Activated CD8-positive, alpha-beta T cell treated with anti-CD3 and anti-CD28 coated beads, Interleukin-2, amount 10 ng/mL, durations not matched to agents 7 days and 5 days (primary cell): ENCODE results near the gene LRMDA. TPM values are rescaled to one million over a fixed set of nuclear protein-coding genes. Genes with fewer than 3 reads are reported as not detected.

ENCODE experiments used
- ATAC-seq: fragments of 150-1000 bp; cut with Tn5 transposase; one replicate; pipeline ENCODE4 v1.10.0; 2021; ENCODE audit warnings: moderate library complexity
- CTCF ChIA-PET: fragments of 350-600 bp; sonication (Branson Sonifier 250); formaldehyde crosslinking; loops from one replicate; lab custom pipeline; 2021; ENCODE audit warnings: antibody characterized with exemption; lab: Charles Lee
- POLR2A ChIA-PET: fragments of 350-600 bp; sonication (Branson Sonifier 250); formaldehyde crosslinking; loops from one replicate; lab custom pipeline; 2021; ENCODE audit warnings: antibody characterized with exemption; lab: Charles Lee
- DNase-seq: peaks from one replicate; pipeline ENCODE4 v3.0.0-alpha.2; 2020
- H3K27ac Mint-ChIP-seq: one replicate; pipeline ENCODE4 v1.8.0; 2021; ENCODE audit warnings: mild to moderate bottlenecking, mixed read lengths
- H3K27me3 Mint-ChIP-seq: one replicate; pipeline ENCODE4 v1.8.0; 2021; ENCODE audit warnings: low read depth, mixed read lengths
- H3K36me3 Mint-ChIP-seq: one replicate; pipeline ENCODE4 v1.8.0; 2021; ENCODE audit warnings: low read depth, mixed read lengths
- H3K4me1 Mint-ChIP-seq: one replicate; pipeline ENCODE4 v1.8.0; 2021; ENCODE audit warnings: low read depth, mixed read lengths
- H3K4me3 Mint-ChIP-seq: one replicate; pipeline ENCODE4 v1.8.0; 2021; ENCODE audit warnings: mild to moderate bottlenecking, mixed read lengths
- H3K9me3 Mint-ChIP-seq: one replicate; pipeline ENCODE4 v1.8.0; 2022; ENCODE audit warnings: mixed read lengths; ENCODE audit not compliant: insufficient read depth
- total RNA-seq, 2 experiments: library from RNA; stranded (reverse); gene quantifications; one replicate each; pipeline ENCODE4 v1.2.3, GENCODE V29; 2021

The LRMDA gene
- total RNA-seq, 2 experiments from 2014 or later = not detected

GRCh38 chr10:75878586-75878985 lies 447.2 kb downstream of the LRMDA start:
- H3K4me1 Mint-ChIP-seq = no peaks in the 10 kb centered on the region
- no peaks in the 10 kb centered on the region for H3K36me3 Mint-ChIP-seq
- DNase-seq (no peak), ATAC-seq (no peak)
- ChIA-PET POLR2A (no interaction called here), CTCF (no interaction called here)
- no peak overlapping the region for H3K4me3 Mint-ChIP-seq
- H3K27me3 Mint-ChIP-seq = no peaks in the 10 kb centered on the region
- H3K27ac Mint-ChIP-seq = no peak overlapping the region
- no peaks in the 10 kb centered on the region for H3K9me3 Mint-ChIP-seq

GRCh38 chr10:75880031-75880775 lies 448.8 kb downstream of the LRMDA start:
- H3K9me3 Mint-ChIP-seq = no peaks in the 10 kb centered on the region
- CTCF ChIA-PET = no interaction called here
- H3K4me3 Mint-ChIP-seq = no peak overlapping the region
- no peak for ATAC-seq
- no peak for DNase-seq
- no peaks in the 10 kb centered on the region for H3K36me3 Mint-ChIP-seq
- no peaks in the 10 kb centered on the region for H3K4me1 Mint-ChIP-seq
- H3K27me3 Mint-ChIP-seq = no peaks in the 10 kb centered on the region
- POLR2A ChIA-PET = no interaction called here
- no peak overlapping the region for H3K27ac Mint-ChIP-seq

GRCh38 chr10:75883081-75884072 lies 452.0 kb downstream of the LRMDA start:
- Mint-ChIP-seq H3K27ac (no peak overlapping the region), H3K9me3 (no peaks in the 10 kb centered on the region), H3K4me3 (no peak overlapping the region), H3K27me3 (no peaks in the 10 kb centered on the region), H3K4me1 (no peaks in the 10 kb centered on the region), H3K36me3 (no peaks in the 10 kb centered on the region)
- POLR2A ChIA-PET = no interaction called here
- ATAC-seq (no peak), DNase-seq (no peak)
- CTCF ChIA-PET = no interaction called here

GRCh38 chr10:75884808-75885207 lies 453.4 kb downstream of the LRMDA start:
- ATAC-seq = no peak
- Mint-ChIP-seq H3K4me1 (no peaks in the 10 kb centered on the region), H3K4me3 (no peak overlapping the region), H3K9me3 (no peaks in the 10 kb centered on the region), H3K27me3 (no peaks in the 10 kb centered on the region), H3K36me3 (no peaks in the 10 kb centered on the region), H3K27ac (no peak overlapping the region)
- POLR2A ChIA-PET = no interaction called here
- no peak for DNase-seq
- CTCF ChIA-PET = no interaction called here

GRCh38 chr10:75887369-75887768 lies 455.9 kb downstream of the LRMDA start:
- no peak for DNase-seq
- CTCF ChIA-PET = no interaction called here
- Mint-ChIP-seq H3K9me3 (no peaks in the 10 kb centered on the region), H3K4me3 (no peak overlapping the region), H3K4me1 (no peaks in the 10 kb centered on the region), H3K36me3 (no peaks in the 10 kb centered on the region), H3K27ac (no peak overlapping the region), H3K27me3 (no peaks in the 10 kb centered on the region)
- POLR2A ChIA-PET = interaction anchor here (0.5 kb wide), 1 partner anchor 416 kb away, joined by 6 read pairs; no protein-coding TSS in a partner anchor
- ATAC-seq = no peak

- Mint-ChIP-seq H3K4me3 (no peak overlapping the region), H3K27me3 (no peaks in the 10 kb centered on the region), H3K4me1 (no peaks in the 10 kb centered on the region), H3K36me3 (no peaks in the 10 kb centered on the region), H3K9me3 (no peaks in the 10 kb centered on the region), H3K27ac (no peak overlapping the region)
- ChIA-PET POLR2A (interaction anchor here (0.5 kb wide), 1 partner anchor 415 kb away, joined by 6 read pairs; no protein-coding TSS in a partner anchor), CTCF (no interaction called here)
- ATAC-seq (no peak), DNase-seq (no peak)
These were observed 456.7 kb downstream of the LRMDA start for GRCh38 chr10:75887992-75888680.

- POLR2A ChIA-PET = no interaction called here
- Mint-ChIP-seq H3K4me3 (no peak overlapping the region), H3K4me1 (no peaks in the 10 kb centered on the region), H3K9me3 (no peaks in the 10 kb centered on the region), H3K36me3 (no peaks in the 10 kb centered on the region), H3K27ac (no peak overlapping the region), H3K27me3 (no peaks in the 10 kb centered on the region)
- ATAC-seq (no peak), DNase-seq (no peak)
- CTCF ChIA-PET = no interaction called here
These were observed 457.6 kb downstream of the LRMDA start for GRCh38 chr10:75889051-75889450.

- ChIA-PET CTCF (no interaction called here), POLR2A (no interaction called here)
- Mint-ChIP-seq H3K9me3 (no peaks in the 10 kb centered on the region), H3K4me1 (no peaks in the 10 kb centered on the region), H3K27ac (no peak overlapping the region), H3K36me3 (no peaks in the 10 kb centered on the region), H3K4me3 (no peak overlapping the region), H3K27me3 (no peaks in the 10 kb centered on the region)
- ATAC-seq = no peak
- DNase-seq = no peak
These were observed 463.3 kb downstream of the LRMDA start for GRCh38 chr10:75894761-75895160.

- Mint-ChIP-seq H3K4me3 (no peak overlapping the region), H3K27ac (no peak overlapping the region), H3K4me1 (no peaks in the 10 kb centered on the region), H3K9me3 (no peaks in the 10 kb centered on the region), H3K27me3 (no peaks in the 10 kb centered on the region), H3K36me3 (no peaks in the 10 kb centered on the region)
- DNase-seq (no peak), ATAC-seq (no peak)
- POLR2A ChIA-PET = no interaction called here
- CTCF ChIA-PET = no interaction called here
These were observed 463.8 kb downstream of the LRMDA start for GRCh38 chr10:75895259-75895658.

GRCh38 chr10:75899816-75900390 lies 468.5 kb downstream of the LRMDA start:
- Mint-ChIP-seq H3K36me3 (no peaks in the 10 kb centered on the region), H3K27me3 (peaks cover 10% of the 10 kb centered on the region), H3K4me3 (no peak overlapping the region), H3K9me3 (no peaks in the 10 kb centered on the region), H3K4me1 (no peaks in the 10 kb centered on the region), H3K27ac (no peak overlapping the region)
- ATAC-seq (no peak), DNase-seq (no peak)
- CTCF ChIA-PET = no interaction called here
- POLR2A ChIA-PET = no interaction called here

GRCh38 chr10:75902816-75903215 lies 471.4 kb downstream of the LRMDA start:
- DNase-seq (no peak), ATAC-seq (no peak)
- H3K9me3 Mint-ChIP-seq = no peaks in the 10 kb centered on the region
- H3K4me3 Mint-ChIP-seq = no peak overlapping the region
- POLR2A ChIA-PET = no interaction called here
- H3K27ac Mint-ChIP-seq = no peak overlapping the region
- CTCF ChIA-PET = no interaction called here
- no peaks in the 10 kb centered on the region for H3K36me3 Mint-ChIP-seq
- peaks cover 15% of the 10 kb centered on the region for H3K27me3 Mint-ChIP-seq
- no peaks in the 10 kb centered on the region for H3K4me1 Mint-ChIP-seq
